Transverse colon (tissue), 4 donors: ENCODE results near the gene TBX3. TPM values are rescaled to one million over a fixed set of nuclear protein-coding genes. Genes with fewer than 3 reads are reported as not detected.

Source experiments
- DNase-seq: peaks from one replicate; pipeline ENCODE4 v3.0.0-alpha.2; 2019
- H3K27ac ChIP-seq, 4 donors: fragments of 200-600 bp; sonication (generic); 2 replicates each; pipeline ENCODE4 v1.5.1; 2016 to 2018; ENCODE audit warnings: inconsistent platforms in 4 of 4
- H3K27me3 ChIP-seq: fragments of 200-600 bp; sonication (generic); 2 replicates; pipeline ENCODE4 v1.5.1; 2017; ENCODE audit warnings: inconsistent platforms
- H3K36me3 ChIP-seq, 4 donors: fragments of 200-600 bp; sonication (generic); 2 replicates each; pipeline ENCODE4 v1.5.1; 2017 to 2019; ENCODE audit warnings: inconsistent platforms in 4 of 4
- H3K4me1 ChIP-seq, 4 donors: fragments of 200-600 bp; sonication (generic); 2 replicates each; pipeline ENCODE4 v1.5.1; 2017 to 2020; ENCODE audit warnings: inconsistent platforms in 4 of 4
- H3K4me3 ChIP-seq, 4 donors: fragments of 200-600 bp; sonication (generic); 1 replicate in 1 of 4; 2 replicates in 3 of 4; pipeline versions ENCODE4 v1.5.1 to v1.6.1; 2017 to 2019; ENCODE audit warnings: inconsistent platforms in 4 of 4
- H3K9me3 ChIP-seq, 2 donors: fragments of 200-600 bp; sonication (generic); 2 replicates each; pipeline ENCODE4 v1.5.1; 2017 to 2019; ENCODE audit warnings: inconsistent platforms in 2 of 2
- CTCF ChIP-seq, 5 experiments: fragments of 200-600 bp in 3 of 5; fragments of 450-650 bp in 2 of 5; sonication (generic) in 3 of 5; IDR thresholded peaks; 1 replicate in 2 of 5; 2 replicates in 3 of 5; pipeline ENCODE4 v1.5.1; 2016 to 2017; ENCODE audit warnings: antibody characterized with exemption in 5 of 5, inconsistent platforms in 3 of 5, mild to moderate bottlenecking in 2 of 5, moderate library complexity in 1 of 5
- EP300 ChIP-seq: sonication (generic); formaldehyde crosslinking; IDR thresholded peaks from one replicate; pipeline ENCODE4 v1.6.1; 2017; ENCODE audit warnings: antibody characterized with exemption, low read depth
- POLR2A ChIP-seq: fragments of 450-650 bp; IDR thresholded peaks from one replicate; pipeline ENCODE4 v1.6.1; 2016; ENCODE audit warnings: antibody characterized with exemption, mild to moderate bottlenecking, moderate library complexity
- POLR2AphosphoS5 ChIP-seq, 3 donors: sonication (generic); formaldehyde crosslinking; IDR thresholded peaks; one replicate each; pipeline ENCODE4 v1.6.1; 2016; ENCODE audit warnings: antibody characterized with exemption in 3 of 3
- WGBS, 2 donors: methylation state at CpG; one replicate each; pipeline ENCODE4 v1.1.5; 2018; ENCODE audit warnings: low coverage in 1 of 2; 5-methylcytosine and 5-hydroxymethylcytosine counted together
- in situ Hi-C, 4 donors: fragments of 200-750 bp; cut with MboI; loops; one replicate each; pipeline versions ENCODE4 v1.15.0 to v1.15.1; 2017; ENCODE audit warnings: low sequenced_read_pairs in 3 of 4, low pct_ligation_motif_present in 1 of 4, low pct_unique_long_range_greater_than_20kb in 1 of 4
- intact Hi-C: fragments of 100-400 bp; cut with DNase I; formaldehyde crosslinking; loops from one replicate; pipeline ENCODE4 v1.15.1; 2023; ENCODE audit warnings: low total_unique reads
- total RNA-seq, 4 donors: library from RNA; depleted of rRNA; stranded (reverse); fragments of >200 nt; gene quantifications; one replicate each; pipeline ENCODE4 v1.1.0, GENCODE V29; 2016

TBX3 gene
- total RNA-seq, 4 donors from 2014 or later: 2.8 to 11.9 (median 5.9) TPM

GRCh38 chr12:114686426-114686772 is 2.4 kb upstream of the TBX3 start:
- no peak for TF ChIP-seq CTCF (IDR thresholded peaks at IDR 0.05)
- no peak for TF ChIP-seq POLR2AphosphoS5 (IDR thresholded peaks at IDR 0.05)
- no peak for TF ChIP-seq POLR2A
- no peak for TF ChIP-seq EP300
- Histone ChIP-seq H3K4me1 (peaks cover 0 to 10% (median 7%) of the 10 kb centered on the region in 4 donors), H3K9me3 (no peaks in the 10 kb centered on the region), H3K36me3 (no peaks in the 10 kb centered on the region), H3K27ac (peak overlapping the region in 2 of 4 donors; percentile 9 to 92), H3K27me3 (peaks cover 69% of the 10 kb centered on the region), H3K4me3 (no peak overlapping the region)
- 55% methylated on average over 11 of the region's 11 CpGs; no CpG with 5 or more reads in 1 of the 2 donors for WGBS, 2 donors
- in situ Hi-C loops (no loop called here), intact Hi-C loops (no loop called here)
- no peak for DNase-seq

DNA sequence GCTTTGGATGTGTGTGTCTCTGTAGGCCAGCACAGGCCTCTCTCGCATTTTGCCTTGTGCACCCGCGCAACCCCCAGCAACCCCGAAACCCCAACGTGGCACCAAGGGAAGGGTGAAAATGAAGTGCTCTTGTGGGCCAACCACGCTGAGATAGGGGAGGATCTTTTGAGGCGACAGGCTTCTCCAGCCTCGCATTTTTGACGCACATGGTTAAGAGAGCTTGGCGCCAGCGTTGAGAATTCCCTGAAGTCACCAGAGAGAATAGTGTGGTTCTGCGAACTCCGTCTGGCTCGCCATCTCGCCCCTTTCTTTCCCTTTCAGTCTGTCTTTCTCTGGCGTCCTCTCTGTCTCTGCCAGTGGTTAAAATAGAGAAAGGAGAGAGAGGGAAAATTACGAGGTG is 1.9 kb upstream of the TBX3 start:
- Histone ChIP-seq H3K27ac (peak overlapping the region in 3 of 4 donors; percentile 89 to 92 (median 90)), H3K9me3 (no peaks in the 10 kb centered on the region), H3K36me3 (no peaks in the 10 kb centered on the region), H3K4me3 (no peak overlapping the region), H3K4me1 (peaks cover 0 to 10% (median 7%) of the 10 kb centered on the region in 4 donors), H3K27me3 (peaks cover 63% of the 10 kb centered on the region)
- intact Hi-C loops (no loop called here), in situ Hi-C loops (no loop called here)
- no peak for TF ChIP-seq POLR2AphosphoS5 (IDR thresholded peaks at IDR 0.05)
- no peak for TF ChIP-seq EP300
- TF ChIP-seq CTCF (IDR thresholded peaks at IDR 0.05): no peak
- TF ChIP-seq POLR2A: no peak
- DNase-seq: no peak
- WGBS, 2 donors: 69 to 76% methylated on average over 9 to 17 of the region's 17 CpGs

DNA sequence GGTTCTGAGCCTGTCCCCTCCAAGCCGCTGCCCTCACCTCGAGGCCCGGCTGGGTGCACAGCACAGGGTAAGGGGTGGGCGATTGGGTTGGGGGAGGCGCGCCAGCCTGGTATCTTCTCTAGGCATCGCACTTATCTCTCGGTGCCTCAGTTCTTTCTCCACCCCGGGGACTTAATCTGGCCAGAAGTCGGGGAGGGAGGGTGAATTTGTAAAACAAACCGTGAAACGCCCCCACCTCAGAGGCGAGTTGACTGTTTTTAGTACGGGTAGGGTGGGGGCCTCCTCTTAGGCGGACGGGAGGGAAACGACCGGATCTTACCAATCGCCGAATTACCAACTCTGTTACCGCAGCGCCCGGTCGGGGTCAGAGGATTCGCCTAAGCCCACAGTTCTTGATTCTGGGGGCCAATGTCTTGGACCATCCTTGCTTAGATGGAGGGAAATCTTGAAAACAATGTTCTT is 1.4 kb upstream of the TBX3 start:
- in situ Hi-C loops: no loop called here
- no peak for DNase-seq
- TF ChIP-seq POLR2A (no peak), CTCF (IDR thresholded peaks at IDR 0.05) (no peak), EP300 (no peak)

GRCh38 chr12:114684870-114685273 is 897 bp upstream of the TBX3 start:
- no peak for DNase-seq
- no peaks in the 10 kb centered on the region for H3K9me3 ChIP-seq
- peaks cover 58% of the 10 kb centered on the region for H3K27me3 ChIP-seq
- no peak for TF ChIP-seq CTCF (IDR thresholded peaks at IDR 0.05)
- TF ChIP-seq POLR2A: no peak
- in situ Hi-C loops: no loop called here
- 4% methylated on average over 17 of the region's 24 CpGs; no CpG with 5 or more reads in 1 of the 2 donors for WGBS, 2 donors
- intact Hi-C loops: no loop called here
- H3K27ac ChIP-seq: peak overlapping the region; percentile 88 to 92 (median 90)
- peak overlapping the region; percentile 49 to 71 (median 54) for H3K4me3 ChIP-seq
- H3K4me1 ChIP-seq: peaks cover 0 to 10% (median 7%) of the 10 kb centered on the region in 4 donors
- H3K36me3 ChIP-seq: no peaks in the 10 kb centered on the region

More for the DNA sequence above, 1.4 kb upstream of the TBX3 start:
- no peaks in the 10 kb centered on the region for H3K36me3 ChIP-seq
- H3K4me1 ChIP-seq: peaks cover 0 to 10% (median 7%) of the 10 kb centered on the region in 4 donors
- peak overlapping the region; percentile 88 to 92 (median 90) for H3K27ac ChIP-seq
- peak overlapping the region in 3 of 4 donors; percentile 53 to 71 (median 56) for H3K4me3 ChIP-seq
- intact Hi-C loops: no loop called here
- H3K9me3 ChIP-seq: no peaks in the 10 kb centered on the region
- WGBS, 2 donors: 65 to 88% methylated on average over 14 to 25 of the region's 25 CpGs
- peaks cover 58% of the 10 kb centered on the region for H3K27me3 ChIP-seq
